ENCODE measurements around the gene LAMA5.

The LAMA5 gene

DNA sequence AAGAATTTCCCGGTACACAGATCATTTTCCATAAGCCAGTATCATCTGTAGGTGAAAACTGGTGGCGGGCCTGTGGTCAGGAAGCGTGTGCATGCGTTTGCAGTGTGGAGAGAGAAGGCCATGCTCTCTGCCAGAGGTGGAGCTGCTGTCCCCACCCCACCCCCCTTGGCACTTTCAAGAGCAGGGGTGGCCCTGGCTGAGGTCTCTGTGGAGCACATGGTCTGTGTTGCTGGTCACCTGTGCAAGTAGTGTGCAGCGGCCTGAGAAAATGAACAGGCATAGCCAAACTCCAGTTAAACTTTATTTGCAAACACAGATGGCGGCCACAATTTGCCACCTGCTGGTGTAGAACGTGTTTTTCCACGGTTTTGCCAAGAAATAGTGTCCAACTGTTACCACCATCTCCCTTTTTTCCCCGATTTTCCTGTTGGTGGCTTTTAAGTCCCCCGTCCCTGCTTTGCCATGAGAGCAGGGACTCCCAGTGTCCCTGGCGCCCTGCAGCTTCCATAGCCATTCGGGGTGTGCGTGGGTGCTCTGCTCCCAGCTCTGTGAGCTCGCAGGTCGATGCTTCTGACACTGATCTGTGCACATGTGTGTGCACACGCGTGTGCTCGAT, 61.9 kb downstream of the LAMA5 start:
- H3K27me3 ChIP-seq (ENCODE audit: control insufficient read depth, insufficient read depth, low read length), result no peaks in the 10 kb centered on the region
- H3K9ac ChIP-seq (ENCODE audit: low read depth, low read length), result no peak overlapping the region
- H3K9me3 ChIP-seq (ENCODE audit: control insufficient read depth, insufficient read depth, low read length), result no peaks in the 10 kb centered on the region
- H3K4me3 ChIP-seq (ENCODE audit: low read depth, low read length), result peak overlapping the region; percentile 1
- no peaks in the 10 kb centered on the region for H3K4me1 ChIP-seq (ENCODE audit: control insufficient read depth, insufficient read depth, low read length)
- peaks cover 61% of the 10 kb centered on the region for H3K36me3 ChIP-seq (ENCODE audit: control insufficient read depth, insufficient read depth, low read length)

DNA sequence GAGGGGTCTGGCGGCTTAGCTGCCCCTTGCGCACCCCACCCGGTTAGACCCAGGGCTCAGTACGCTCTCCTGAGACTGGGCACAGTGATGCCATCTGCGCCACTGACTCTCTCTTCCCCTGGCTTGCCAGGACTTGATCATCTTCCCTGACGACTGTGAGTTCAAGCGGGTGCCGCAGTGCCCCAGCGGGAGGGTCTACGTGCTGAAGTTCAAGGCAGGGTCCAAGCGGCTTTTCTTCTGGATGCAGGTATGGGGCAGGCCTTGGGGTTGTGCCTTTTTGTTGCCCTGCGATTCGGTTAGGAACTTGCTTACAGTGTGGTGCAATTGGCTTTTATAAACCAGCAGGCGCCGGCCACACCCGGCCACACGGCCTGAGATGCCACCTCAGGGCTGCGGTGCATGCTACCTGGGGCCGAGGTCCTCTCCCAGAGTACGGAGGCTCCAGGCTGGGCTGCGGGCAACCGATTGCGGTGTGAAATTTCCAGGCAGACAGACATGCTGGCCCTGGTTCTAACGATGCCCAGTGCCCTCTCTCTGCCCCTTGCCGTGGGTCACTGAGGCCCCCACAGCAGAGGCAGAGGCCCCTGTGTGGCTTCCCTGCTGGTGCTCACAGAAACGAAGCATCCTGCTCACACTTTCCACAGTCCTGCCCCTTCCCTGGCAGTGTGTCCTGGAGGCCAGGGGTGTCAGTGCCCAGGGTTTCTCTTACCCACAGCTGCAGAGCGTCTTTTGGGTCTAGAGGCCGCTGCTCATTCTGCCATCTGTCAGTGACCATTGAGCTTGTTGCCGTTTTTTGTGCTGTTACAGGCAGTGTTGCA, 62.6 kb downstream of the LAMA5 start:
- Histone ChIP-seq H3K9me3 (ENCODE audit: control insufficient read depth, insufficient read depth, low read length) (no peaks in the 10 kb centered on the region), H3K9ac (ENCODE audit: low read depth, low read length) (peak overlapping the region; percentile 62), H3K4me1 (ENCODE audit: control insufficient read depth, insufficient read depth, low read length) (no peaks in the 10 kb centered on the region), H3K36me3 (ENCODE audit: control insufficient read depth, insufficient read depth, low read length) (peaks cover 56% of the 10 kb centered on the region), H3K4me3 (ENCODE audit: low read depth, low read length) (peak overlapping the region; percentile 92), H3K27me3 (ENCODE audit: control insufficient read depth, insufficient read depth, low read length) (no peaks in the 10 kb centered on the region)

DNA sequence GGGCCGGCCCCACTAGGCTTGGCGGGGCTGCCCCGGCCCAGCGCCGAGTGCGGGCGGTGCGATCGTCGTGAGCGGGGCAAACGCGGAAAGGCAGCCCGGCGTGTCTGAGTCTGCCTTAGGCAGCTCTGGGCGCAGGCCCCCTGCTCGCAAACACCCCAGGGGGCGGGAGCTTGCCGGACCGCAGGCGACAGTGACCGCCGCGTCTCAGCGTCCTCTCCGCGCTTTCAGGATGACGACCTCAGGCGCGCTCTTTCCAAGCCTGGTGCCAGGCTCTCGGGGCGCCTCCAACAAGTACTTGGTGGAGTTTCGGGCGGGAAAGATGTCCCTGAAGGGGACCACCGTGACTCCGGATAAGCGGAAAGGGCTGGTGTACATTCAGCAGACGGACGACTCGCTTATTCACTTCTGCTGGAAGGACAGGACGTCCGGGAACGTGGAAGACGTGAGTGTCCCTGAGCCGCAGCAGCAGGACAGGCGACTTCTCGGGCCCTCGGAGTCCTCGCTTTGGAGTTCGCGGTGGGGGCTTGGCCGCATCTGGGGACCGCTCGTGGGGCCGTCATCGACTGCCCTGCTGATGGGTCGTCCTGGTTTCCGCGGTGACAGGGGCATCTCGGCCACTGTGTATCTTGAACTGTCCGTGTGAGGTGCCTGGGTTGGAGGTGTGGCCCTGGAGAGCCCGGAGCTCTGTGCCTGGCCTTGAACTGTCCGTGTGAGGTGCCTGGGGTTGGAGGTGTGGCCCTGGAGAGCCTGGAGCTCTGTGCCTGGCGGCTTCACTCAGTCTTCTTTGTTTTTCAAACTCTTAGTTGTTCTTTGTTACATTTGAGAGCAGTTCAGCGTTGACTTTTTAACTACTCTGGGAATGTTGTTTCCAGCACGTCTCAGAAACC, 63.5 kb downstream of the LAMA5 start:
- H3K27me3 ChIP-seq (ENCODE audit: control insufficient read depth, insufficient read depth, low read length), result no peaks in the 10 kb centered on the region
- no peaks in the 10 kb centered on the region for H3K9me3 ChIP-seq (ENCODE audit: control insufficient read depth, insufficient read depth, low read length)
- peak overlapping the region; percentile 92 for H3K4me3 ChIP-seq (ENCODE audit: low read depth, low read length)
- H3K36me3 ChIP-seq (ENCODE audit: control insufficient read depth, insufficient read depth, low read length), result peaks cover 49% of the 10 kb centered on the region
- H3K4me1 ChIP-seq (ENCODE audit: control insufficient read depth, insufficient read depth, low read length), result no peaks in the 10 kb centered on the region
- peak overlapping the region; percentile 62 for H3K9ac ChIP-seq (ENCODE audit: low read depth, low read length)

DNA sequence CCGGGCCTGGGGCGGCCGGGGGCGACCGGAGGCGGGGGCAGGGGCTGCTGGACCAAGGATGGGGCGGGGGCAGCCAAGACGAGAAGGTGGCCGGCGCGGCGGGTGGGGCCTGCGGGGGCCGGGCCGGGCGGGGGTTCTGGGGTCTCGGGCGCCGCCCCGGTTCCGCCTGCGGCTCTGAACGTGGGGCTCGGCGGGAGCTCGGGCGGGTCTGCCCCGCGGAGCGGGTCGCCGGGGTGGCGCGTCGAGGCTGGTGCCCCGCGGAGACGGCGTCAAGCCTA, 64.1 kb downstream of the LAMA5 start:
- H3K4me3 ChIP-seq (ENCODE audit: low read depth, low read length), result peak overlapping the region; percentile 92
- H3K4me1 ChIP-seq (ENCODE audit: control insufficient read depth, insufficient read depth, low read length), result no peaks in the 10 kb centered on the region
- no peaks in the 10 kb centered on the region for H3K27me3 ChIP-seq (ENCODE audit: control insufficient read depth, insufficient read depth, low read length)
- H3K36me3 ChIP-seq (ENCODE audit: control insufficient read depth, insufficient read depth, low read length), result peaks cover 43% of the 10 kb centered on the region
- H3K9ac ChIP-seq (ENCODE audit: low read depth, low read length), result peak overlapping the region; percentile 62
- H3K9me3 ChIP-seq (ENCODE audit: control insufficient read depth, insufficient read depth, low read length), result no peaks in the 10 kb centered on the region

DNA sequence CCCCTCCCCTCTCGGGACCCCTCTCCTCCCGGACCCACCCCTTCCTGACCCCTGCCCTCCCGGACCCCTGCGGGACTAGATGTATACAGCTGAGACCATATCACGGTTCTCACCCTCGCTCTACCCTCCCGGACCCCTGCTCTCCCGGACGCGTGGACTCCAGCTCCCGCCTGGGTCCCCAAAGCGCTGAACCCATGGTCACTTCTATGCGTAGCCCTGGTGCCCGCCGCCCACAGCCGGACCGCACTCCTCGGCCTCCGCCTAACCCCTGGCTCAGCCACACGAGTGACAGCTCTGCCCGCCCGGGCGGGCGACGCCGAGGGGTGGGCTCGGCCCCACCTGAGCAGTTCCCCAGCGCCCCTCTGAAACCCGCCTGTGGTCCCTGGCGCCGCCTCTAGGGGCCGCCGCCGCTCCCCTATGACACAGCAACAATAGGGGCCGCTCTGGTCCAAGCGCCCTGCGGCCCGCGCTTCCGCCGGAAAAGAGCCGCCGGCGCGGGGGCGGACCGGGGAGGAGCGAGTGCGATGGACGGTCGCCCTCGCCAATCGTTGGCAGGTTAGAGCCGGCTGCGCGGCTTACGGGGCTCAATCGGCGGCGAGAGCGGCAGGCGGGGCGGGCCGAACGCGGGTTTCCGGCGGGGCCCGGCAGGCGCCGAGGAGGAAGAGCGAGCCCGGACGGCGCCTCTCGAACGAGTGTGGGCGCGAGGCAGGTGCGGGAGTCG, 64.6 kb downstream of the LAMA5 start, which contains the start of gene ADRM1:
ADRM1 (plus strand) TSS at position 657 of the 721 bp plus-strand sequence. CDS start 572 bp downstream, outside the sequence.
- Histone ChIP-seq H3K9ac (ENCODE audit: low read depth, low read length) (peak within 1 kb of the TSS; percentile 71), H3K4me1 (ENCODE audit: control insufficient read depth, insufficient read depth, low read length) (no peaks in the 10 kb centered on the region), H3K36me3 (ENCODE audit: control insufficient read depth, insufficient read depth, low read length) (peaks cover 41% of the 10 kb centered on the region), H3K27me3 (ENCODE audit: control insufficient read depth, insufficient read depth, low read length) (no peaks in the 10 kb centered on the region), H3K4me3 (ENCODE audit: low read depth, low read length) (peak within 1 kb of the TSS; percentile 92), H3K9me3 (ENCODE audit: control insufficient read depth, insufficient read depth, low read length) (no peaks in the 10 kb centered on the region)

DNA sequence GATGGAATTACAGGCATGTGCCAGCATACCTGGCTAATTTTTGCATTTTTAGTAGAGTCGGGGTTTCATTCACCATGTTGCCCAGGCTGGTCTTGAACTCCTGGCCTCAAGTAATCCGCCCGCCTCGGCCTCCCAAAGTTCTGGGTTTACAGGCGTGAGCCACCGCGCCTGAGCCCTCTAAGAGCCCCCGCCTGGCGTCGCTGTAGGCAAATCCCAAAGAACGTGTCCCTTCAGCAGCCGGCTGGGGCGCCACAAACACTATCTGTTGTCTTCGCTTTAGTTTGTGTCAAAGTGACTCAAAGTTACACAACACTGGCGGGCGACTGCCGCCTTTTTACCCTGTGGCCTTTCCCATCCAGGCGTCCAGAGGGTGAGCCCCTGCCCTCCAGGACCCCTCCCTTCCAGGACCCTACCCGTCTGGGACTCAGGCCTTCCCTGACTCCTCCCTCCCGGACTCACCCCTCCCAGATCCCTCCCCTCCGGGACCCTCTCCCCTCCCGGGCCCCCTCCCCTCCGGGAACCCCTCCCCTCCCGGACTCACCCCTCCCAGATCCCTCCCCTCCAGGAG, 65.3 kb downstream of the LAMA5 start:
- H3K4me3 ChIP-seq (ENCODE audit: low read depth, low read length), result peak overlapping the region; percentile 65
- H3K9me3 ChIP-seq (ENCODE audit: control insufficient read depth, insufficient read depth, low read length), result no peaks in the 10 kb centered on the region
- no peak overlapping the region for H3K9ac ChIP-seq (ENCODE audit: low read depth, low read length)
- peaks cover 37% of the 10 kb centered on the region for H3K36me3 ChIP-seq (ENCODE audit: control insufficient read depth, insufficient read depth, low read length)
- H3K4me1 ChIP-seq (ENCODE audit: control insufficient read depth, insufficient read depth, low read length), result no peaks in the 10 kb centered on the region
- no peaks in the 10 kb centered on the region for H3K27me3 ChIP-seq (ENCODE audit: control insufficient read depth, insufficient read depth, low read length)

DNA sequence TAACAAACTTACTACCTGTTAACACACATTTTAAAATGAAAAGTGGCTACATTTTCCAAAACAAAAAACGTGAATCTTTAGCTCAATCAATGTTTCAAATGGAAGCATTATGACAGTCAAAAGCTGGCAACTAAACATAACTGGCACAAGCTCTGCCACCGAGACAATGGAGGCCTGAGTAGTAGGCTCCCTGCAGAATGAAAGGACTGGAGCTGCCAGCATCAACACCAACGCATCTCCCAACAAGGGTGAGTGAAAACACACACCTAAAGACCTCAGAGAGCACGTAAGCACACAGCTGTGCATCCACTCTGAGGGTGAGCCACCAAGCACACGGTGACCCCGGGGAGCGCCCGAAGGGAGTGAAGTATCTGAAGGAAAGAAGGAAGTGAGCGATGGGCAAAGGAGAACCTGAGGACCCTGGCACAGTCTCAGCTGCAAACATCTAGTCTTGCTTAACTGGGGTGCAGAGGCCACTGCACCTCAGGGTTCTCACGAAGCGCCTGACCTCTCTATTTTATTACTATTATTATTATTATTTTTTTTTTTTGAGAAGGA, 65.9 kb downstream of the LAMA5 start:
- H3K9ac ChIP-seq (ENCODE audit: low read depth, low read length), result no peak overlapping the region

DNA sequence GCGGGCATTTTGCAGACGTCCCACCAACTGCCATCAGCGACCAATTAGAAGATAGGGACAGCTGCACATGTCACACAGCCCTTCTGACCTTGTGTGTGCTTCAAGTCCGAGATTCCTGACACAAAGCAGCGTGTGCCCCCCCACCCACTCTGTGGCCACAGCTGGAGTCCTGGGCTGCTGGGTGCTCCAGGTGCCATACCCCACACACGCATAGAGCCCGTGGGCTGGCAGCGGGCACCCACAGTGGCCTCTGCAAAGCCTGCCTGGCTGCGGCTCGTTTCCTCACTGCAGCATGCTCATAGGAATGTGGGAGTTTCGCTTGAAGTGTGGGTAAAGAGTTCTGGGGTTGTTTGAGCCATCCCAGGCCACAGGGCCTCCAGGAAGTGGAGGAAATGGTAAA, 66.8 kb downstream of the LAMA5 start:
- H3K27me3 ChIP-seq (ENCODE audit: control insufficient read depth, insufficient read depth, low read length), result no peaks in the 10 kb centered on the region
- H3K9me3 ChIP-seq (ENCODE audit: control insufficient read depth, insufficient read depth, low read length), result no peaks in the 10 kb centered on the region
- H3K4me3 ChIP-seq (ENCODE audit: low read depth, low read length), result no peak overlapping the region
- no peaks in the 10 kb centered on the region for H3K4me1 ChIP-seq (ENCODE audit: control insufficient read depth, insufficient read depth, low read length)
- no peak overlapping the region for H3K9ac ChIP-seq (ENCODE audit: low read depth, low read length)
- H3K36me3 ChIP-seq (ENCODE audit: control insufficient read depth, insufficient read depth, low read length), result peaks cover 28% of the 10 kb centered on the region

More for the DNA sequence above, 65.9 kb downstream of the LAMA5 start:
- H3K27me3 ChIP-seq (ENCODE audit: control insufficient read depth, insufficient read depth, low read length), result no peaks in the 10 kb centered on the region
- no peaks in the 10 kb centered on the region for H3K9me3 ChIP-seq (ENCODE audit: control insufficient read depth, insufficient read depth, low read length)
- H3K4me3 ChIP-seq (ENCODE audit: low read depth, low read length), result no peak overlapping the region
- peaks cover 37% of the 10 kb centered on the region for H3K36me3 ChIP-seq (ENCODE audit: control insufficient read depth, insufficient read depth, low read length)
- H3K4me1 ChIP-seq (ENCODE audit: control insufficient read depth, insufficient read depth, low read length), result no peaks in the 10 kb centered on the region

DNA sequence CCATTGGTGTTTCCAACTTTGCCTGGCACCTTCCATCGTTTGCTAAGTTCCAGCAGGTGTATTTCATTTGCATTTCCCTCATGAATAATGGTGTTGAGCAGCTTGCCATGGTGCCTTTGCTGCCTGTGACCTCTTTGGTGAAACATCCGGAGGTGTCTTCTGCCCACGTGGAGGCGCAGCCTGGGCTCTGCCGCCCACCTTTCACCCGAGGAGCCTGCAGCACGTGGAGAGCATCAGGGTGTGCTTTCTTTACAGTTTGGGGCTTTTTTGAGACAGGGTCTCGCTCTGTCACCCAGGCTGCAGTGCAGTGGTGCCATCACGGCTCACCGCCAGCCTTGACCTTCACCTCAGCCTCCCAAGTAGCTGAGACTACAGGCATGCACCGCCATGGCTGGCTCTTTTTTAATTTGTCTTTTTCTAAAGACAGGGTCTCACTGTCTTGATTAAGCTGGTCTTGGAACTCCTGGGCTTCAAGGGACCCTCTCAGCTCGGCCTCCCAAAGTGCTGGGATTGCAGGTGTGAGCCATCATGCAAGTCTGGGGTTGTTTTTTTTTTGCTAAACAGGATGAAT, 67.4 kb downstream of the LAMA5 start:
- H3K9ac ChIP-seq (ENCODE audit: low read depth, low read length), result no peak overlapping the region
- no peak overlapping the region for H3K4me3 ChIP-seq (ENCODE audit: low read depth, low read length)
- no peaks in the 10 kb centered on the region for H3K9me3 ChIP-seq (ENCODE audit: control insufficient read depth, insufficient read depth, low read length)
- H3K4me1 ChIP-seq (ENCODE audit: control insufficient read depth, insufficient read depth, low read length), result no peaks in the 10 kb centered on the region
- peaks cover 23% of the 10 kb centered on the region for H3K36me3 ChIP-seq (ENCODE audit: control insufficient read depth, insufficient read depth, low read length)
- H3K27me3 ChIP-seq (ENCODE audit: control insufficient read depth, insufficient read depth, low read length), result no peaks in the 10 kb centered on the region

DNA sequence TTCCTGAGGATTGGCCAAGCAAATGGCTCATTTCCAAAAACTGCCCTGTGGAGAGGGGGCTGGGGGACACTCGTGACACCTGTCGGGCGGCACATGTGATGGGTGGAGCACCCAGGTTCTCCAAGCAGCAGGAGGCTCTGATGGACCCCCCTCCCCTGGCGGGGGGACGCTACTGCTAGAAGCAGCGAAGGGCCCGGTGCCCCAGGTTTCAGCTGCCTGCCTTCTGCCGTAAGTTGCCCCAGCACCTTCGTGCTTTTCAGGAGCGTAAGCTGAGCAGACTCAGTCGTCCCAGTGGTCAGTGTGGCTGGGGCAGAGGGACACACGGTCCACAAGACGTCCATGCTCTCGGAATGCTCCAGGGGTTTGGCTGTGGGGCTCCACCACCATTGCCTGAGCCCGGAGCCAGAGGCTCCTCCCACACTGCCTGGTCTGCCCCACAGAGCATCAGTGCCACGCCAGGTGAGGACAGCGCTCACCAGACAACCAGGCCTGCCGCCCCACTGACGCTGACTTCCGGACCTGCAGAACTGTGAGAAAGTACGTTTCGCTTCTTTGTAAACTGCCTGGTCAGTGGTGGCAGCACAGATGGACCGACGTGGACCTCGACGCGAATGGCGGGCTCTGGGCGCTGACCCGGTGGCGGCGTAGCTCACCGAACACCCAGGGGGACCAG, 68.4 kb downstream of the LAMA5 start:
- Histone ChIP-seq H3K4me1 (ENCODE audit: control insufficient read depth, insufficient read depth, low read length) (no peaks in the 10 kb centered on the region), H3K4me3 (ENCODE audit: low read depth, low read length) (no peak overlapping the region), H3K36me3 (ENCODE audit: control insufficient read depth, insufficient read depth, low read length) (peaks cover 13% of the 10 kb centered on the region), H3K9ac (ENCODE audit: low read depth, low read length) (no peak overlapping the region), H3K9me3 (ENCODE audit: control insufficient read depth, insufficient read depth, low read length) (no peaks in the 10 kb centered on the region), H3K27me3 (ENCODE audit: control insufficient read depth, insufficient read depth, low read length) (no peaks in the 10 kb centered on the region)
